GM23338 (cell line): ENCODE results near the gene B4GALT3. TPM values are rescaled to one million over a fixed set of nuclear protein-coding genes. Genes with fewer than 3 reads are reported as not detected.
A peak's percentile ranks its signal among the peaks of the same experiment; 100 is the strongest.

Experiments used
- ATAC-seq: fragments of 200-7000 bp; cut with Tn5 transposase; 3 replicates; pipeline ENCODE4 v1.9.1; 2020
- DNase-seq: peaks from one replicate; pipeline ENCODE4 v3.0.0-alpha.2; 2015; ENCODE audit warnings: low spot score
- H2AFZ ChIP-seq: fragments of 200-600 bp; sonication (generic); 2 replicates; pipeline ENCODE4 v1.8.0; 2016; ENCODE audit warnings: antibody characterized with exemption, mild to moderate bottlenecking, moderate library complexity
- H3F3A ChIP-seq: fragments of 200-600 bp; sonication (generic); replicated peaks from 2 replicates; pipeline ENCODE4 v1.8.0; 2017; ENCODE audit warnings: antibody characterized with exemption, mixed run types, low read depth
- H3K27ac ChIP-seq: fragments of 200-600 bp; sonication (generic); 2 replicates; pipeline ENCODE4 v1.6.1; 2016; ENCODE audit warnings: low read depth
- H3K27me3 ChIP-seq: fragments of 200-600 bp; sonication (generic); 2 replicates; pipeline ENCODE4 v1.8.0; 2016; ENCODE audit warnings: mild to moderate bottlenecking, mixed run types, moderate library complexity; ENCODE audit not compliant: insufficient read depth
- H3K36me3 ChIP-seq: fragments of 200-600 bp; sonication (generic); 2 replicates; pipeline ENCODE4 v1.8.0; 2016; ENCODE audit warnings: mild to moderate bottlenecking; ENCODE audit not compliant: insufficient read depth
- H3K4me1 ChIP-seq: fragments of 200-600 bp; sonication (generic); 2 replicates; pipeline ENCODE4 v1.8.0; 2016; ENCODE audit warnings: mild to moderate bottlenecking, moderate library complexity; ENCODE audit not compliant: insufficient read depth
- H3K4me2 ChIP-seq: fragments of 200-600 bp; sonication (generic); 2 replicates; pipeline ENCODE4 v1.7.1; 2017; ENCODE audit warnings: mixed run types
- H3K4me3 ChIP-seq: fragments of 200-600 bp; sonication (generic); 2 replicates; pipeline ENCODE4 v1.6.1; 2016; ENCODE audit warnings: mixed run types
- H3K79me2 ChIP-seq: fragments of 200-600 bp; sonication (generic); replicated peaks from 2 replicates; pipeline ENCODE4 v1.8.0; 2017; ENCODE audit warnings: mild to moderate bottlenecking; ENCODE audit not compliant: insufficient read depth
- H3K9me2 ChIP-seq: fragments of 200-600 bp; sonication (generic); 2 replicates; pipeline ENCODE4 v1.8.0; 2017; ENCODE audit not compliant: insufficient read depth
- H4K20me1 ChIP-seq: fragments of 200-600 bp; sonication (generic); replicated peaks from 2 replicates; pipeline ENCODE4 v1.8.0; 2017; ENCODE audit warnings: mild to moderate bottlenecking; ENCODE audit not compliant: insufficient read depth
- H3K27ac Mint-ChIP-seq: 2 replicates; pipeline ENCODE4 v1.8.0; 2020; ENCODE audit warnings: inconsistent platforms, mild to moderate bottlenecking, moderate library complexity, mixed read lengths
- H3K27me3 Mint-ChIP-seq: 3 replicates; pipeline ENCODE4 v1.8.0; 2022; ENCODE audit warnings: low read depth, mild to moderate bottlenecking, moderate library complexity, mixed read lengths, inconsistent platforms; ENCODE audit not compliant: insufficient read depth, poor library complexity
- H3K36me3 Mint-ChIP-seq: 3 replicates; pipeline ENCODE4 v1.8.0; 2021; ENCODE audit warnings: low read depth, mild to moderate bottlenecking, inconsistent platforms, moderate library complexity, mixed read lengths
- H3K4me1 Mint-ChIP-seq: 3 replicates; pipeline ENCODE4 v1.8.0; 2020; ENCODE audit warnings: mild to moderate bottlenecking, inconsistent platforms, mixed read lengths
- H3K4me3 Mint-ChIP-seq: 3 replicates; pipeline ENCODE4 v1.8.0; 2021; ENCODE audit warnings: moderate library complexity, mild to moderate bottlenecking, inconsistent platforms, mixed read lengths
- H3K9me3 Mint-ChIP-seq: 3 replicates; pipeline ENCODE4 v1.8.0; 2020; ENCODE audit warnings: moderate library complexity, mild to moderate bottlenecking, inconsistent platforms, mixed read lengths
- CREB1 ChIP-seq: fragments of 250-450 bp; sonication (Bioruptor Pico); IDR thresholded peaks from 2 replicates; pipeline ENCODE4 v1.5.0; 2020; ENCODE audit warnings: low read depth, mild to moderate bottlenecking, moderate library complexity
- EZH2 ChIP-seq: fragments of 200-600 bp; sonication (generic); IDR thresholded peaks from one replicate; pipeline ENCODE4 v1.8.0; 2017; ENCODE audit warnings: antibody characterized with exemption, mild to moderate bottlenecking, low read depth; ENCODE audit not compliant: unreplicated experiment
- EZH2phosphoT487 ChIP-seq: fragments of 200-600 bp; sonication (generic); IDR thresholded peaks from one replicate; pipeline ENCODE4 v1.8.1; 2018; ENCODE audit warnings: antibody characterized with exemption; ENCODE audit not compliant: unreplicated experiment
- NANOG ChIP-seq: IDR thresholded peaks from 2 replicates; pipeline ENCODE4 v1.6.1; 2016; ENCODE audit warnings: antibody characterized with exemption, borderline replicate concordance
- STAT1 ChIP-seq: IDR thresholded peaks from one replicate; pipeline ENCODE4 v1.6.1; 2016; ENCODE audit warnings: antibody characterized with exemption; ENCODE audit not compliant: unreplicated experiment
- ZNF114 ChIP-seq: fragments of 250-450 bp; sonication (Bioruptor Pico); IDR thresholded peaks from 2 replicates; pipeline ENCODE4 v1.5.0; 2020; ENCODE audit warnings: mild to moderate bottlenecking, moderate library complexity
- ZNF331 ChIP-seq: fragments of 250-450 bp; sonication (Bioruptor Pico); IDR thresholded peaks from 2 replicates; pipeline ENCODE4 v1.5.0; 2020; ENCODE audit warnings: low read depth, mild to moderate bottlenecking, moderate library complexity
- polyA plus RNA-seq: library from polyadenylated mRNA; unstranded; fragments of >200 nt; fragmentation: Nextera tagmentation; extraction: Ambion mirVana; gene quantifications from 2 replicates; pipeline ENCODE4 v1.2.1, GENCODE V29; 2016
- total RNA-seq: library from RNA; depleted of rRNA; stranded (reverse); fragments of >200 nt; shearing (Covaris generic); gene quantifications from 2 replicates; pipeline ENCODE4 v1.2.3, GENCODE V29; 2014
- TF ChIP-seq, protein P1 (sequence below): fragments of 250-450 bp; sonication (Bioruptor Pico); IDR thresholded peaks from 2 replicates; pipeline ENCODE4 v1.5.0; 2020; ENCODE audit warnings: mild to moderate bottlenecking, moderate library complexity
- TF ChIP-seq, protein P2 (sequence below): IDR thresholded peaks from 2 replicates; pipeline ENCODE4 v1.6.1; 2016; ENCODE audit warnings: antibody characterized with exemption
- TF ChIP-seq, protein P3 (sequence below), 2 experiments: fragments of 200-600 bp in 1 of 2; sonication (generic) in 1 of 2; conservative IDR thresholded peaks; 2 replicates each; pipeline versions ENCODE4 v1.5.1 to v1.6.1; 2016 to 2017; ENCODE audit warnings: antibody characterized with exemption in 2 of 2, low read depth in 2 of 2, mild to moderate bottlenecking in 2 of 2, moderate library complexity in 1 of 2

The B4GALT3 gene
- total and polyA plus RNA-seq, 2 experiments from 2014 or later: 24.2 to 35.8 TPM

DNA sequence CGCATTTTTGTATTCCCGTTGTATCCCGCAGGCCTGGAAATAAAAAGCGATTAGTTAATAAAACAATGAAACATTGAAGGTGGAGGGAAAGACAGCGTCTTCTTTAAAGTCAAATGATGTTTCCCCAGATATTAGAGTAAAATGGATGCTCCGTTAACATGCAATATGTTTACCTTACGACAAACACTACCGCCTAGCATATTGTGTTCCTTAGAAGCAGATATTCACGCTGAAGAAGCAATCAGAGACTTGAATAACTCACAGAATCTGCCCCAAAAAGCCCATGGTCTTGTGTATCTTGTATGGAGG is 583 bp upstream of the B4GALT3 start:
- no peaks in the 10 kb centered on the region for H3K27me3 ChIP-seq
- H2AFZ ChIP-seq: peak overlapping the region; percentile 98; the same call in 1 of the 2 replicates
- H3K27ac ChIP-seq: peak overlapping the region; percentile 92; the same call in 1 of the 2 replicates
- H3K4me2 ChIP-seq: peak overlapping the region; percentile 100
- peaks cover 6% of the 10 kb centered on the region; the same call in 1 of the 2 replicates for H4K20me1 ChIP-seq
- no peak for ATAC-seq
- no peaks in the 10 kb centered on the region for H3K9me2 ChIP-seq
- H3K36me3 ChIP-seq: peaks cover 7% of the 10 kb centered on the region
- H3K79me2 ChIP-seq: peaks cover 8% of the 10 kb centered on the region
- TF ChIP-seq STAT1 (no peak), NANOG (no peak), CREB1 (CRISPR knock-in tag) (no peak), EZH2 (no peak), EZH2phosphoT487 (no peak), ZNF331 (no peak)
- Mint-ChIP-seq H3K9me3 (no peaks in the 10 kb centered on the region), H3K27me3 (peaks cover 2% of the 10 kb centered on the region), H3K4me3 (peak overlapping the region; percentile 98), H3K4me1 (peaks cover 15% of the 10 kb centered on the region), H3K36me3 (peaks cover 27% of the 10 kb centered on the region), H3K27ac (peak overlapping the region; percentile 99)
- H3F3A ChIP-seq: no peaks in the 10 kb centered on the region
- no peak for DNase-seq
- peaks cover 15% of the 10 kb centered on the region; the same call in 1 of the 2 replicates for H3K4me1 ChIP-seq
- peak overlapping the region; percentile 99 for H3K4me3 ChIP-seq

DNA sequence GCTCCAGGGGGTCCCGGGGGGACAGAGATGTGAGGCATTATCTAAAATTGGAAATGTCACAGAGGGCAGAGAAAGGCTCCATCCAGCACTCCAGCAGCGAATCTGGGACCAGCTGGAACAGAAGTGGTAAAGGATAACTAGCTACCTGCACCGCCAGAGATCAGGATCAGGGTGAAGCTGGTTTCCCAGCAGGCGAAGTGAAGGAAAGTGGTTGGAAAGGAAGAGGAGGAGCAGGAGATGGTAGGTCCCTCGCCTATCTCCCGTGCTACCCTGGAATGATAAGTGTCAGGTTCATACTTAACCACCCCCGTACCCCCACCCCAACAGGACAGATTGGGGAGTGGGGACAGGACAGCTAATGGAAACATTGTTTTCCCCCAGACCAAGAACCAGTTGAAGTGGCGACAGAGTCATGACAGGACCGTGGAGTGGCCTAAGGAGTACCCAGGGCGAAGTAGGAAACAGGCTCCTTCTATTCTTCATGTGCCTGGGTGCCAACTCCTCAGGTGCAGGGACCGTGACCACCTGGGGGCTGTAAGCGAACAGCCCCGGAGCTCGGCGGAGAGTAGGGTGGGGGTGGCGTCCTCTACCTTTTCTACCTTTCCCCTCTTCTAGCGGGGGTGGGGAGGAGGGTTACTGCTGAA is 717 bp downstream of the B4GALT3 start:
- peak overlapping the region; percentile 98 for H2AFZ ChIP-seq
- TF ChIP-seq, protein P1, sequence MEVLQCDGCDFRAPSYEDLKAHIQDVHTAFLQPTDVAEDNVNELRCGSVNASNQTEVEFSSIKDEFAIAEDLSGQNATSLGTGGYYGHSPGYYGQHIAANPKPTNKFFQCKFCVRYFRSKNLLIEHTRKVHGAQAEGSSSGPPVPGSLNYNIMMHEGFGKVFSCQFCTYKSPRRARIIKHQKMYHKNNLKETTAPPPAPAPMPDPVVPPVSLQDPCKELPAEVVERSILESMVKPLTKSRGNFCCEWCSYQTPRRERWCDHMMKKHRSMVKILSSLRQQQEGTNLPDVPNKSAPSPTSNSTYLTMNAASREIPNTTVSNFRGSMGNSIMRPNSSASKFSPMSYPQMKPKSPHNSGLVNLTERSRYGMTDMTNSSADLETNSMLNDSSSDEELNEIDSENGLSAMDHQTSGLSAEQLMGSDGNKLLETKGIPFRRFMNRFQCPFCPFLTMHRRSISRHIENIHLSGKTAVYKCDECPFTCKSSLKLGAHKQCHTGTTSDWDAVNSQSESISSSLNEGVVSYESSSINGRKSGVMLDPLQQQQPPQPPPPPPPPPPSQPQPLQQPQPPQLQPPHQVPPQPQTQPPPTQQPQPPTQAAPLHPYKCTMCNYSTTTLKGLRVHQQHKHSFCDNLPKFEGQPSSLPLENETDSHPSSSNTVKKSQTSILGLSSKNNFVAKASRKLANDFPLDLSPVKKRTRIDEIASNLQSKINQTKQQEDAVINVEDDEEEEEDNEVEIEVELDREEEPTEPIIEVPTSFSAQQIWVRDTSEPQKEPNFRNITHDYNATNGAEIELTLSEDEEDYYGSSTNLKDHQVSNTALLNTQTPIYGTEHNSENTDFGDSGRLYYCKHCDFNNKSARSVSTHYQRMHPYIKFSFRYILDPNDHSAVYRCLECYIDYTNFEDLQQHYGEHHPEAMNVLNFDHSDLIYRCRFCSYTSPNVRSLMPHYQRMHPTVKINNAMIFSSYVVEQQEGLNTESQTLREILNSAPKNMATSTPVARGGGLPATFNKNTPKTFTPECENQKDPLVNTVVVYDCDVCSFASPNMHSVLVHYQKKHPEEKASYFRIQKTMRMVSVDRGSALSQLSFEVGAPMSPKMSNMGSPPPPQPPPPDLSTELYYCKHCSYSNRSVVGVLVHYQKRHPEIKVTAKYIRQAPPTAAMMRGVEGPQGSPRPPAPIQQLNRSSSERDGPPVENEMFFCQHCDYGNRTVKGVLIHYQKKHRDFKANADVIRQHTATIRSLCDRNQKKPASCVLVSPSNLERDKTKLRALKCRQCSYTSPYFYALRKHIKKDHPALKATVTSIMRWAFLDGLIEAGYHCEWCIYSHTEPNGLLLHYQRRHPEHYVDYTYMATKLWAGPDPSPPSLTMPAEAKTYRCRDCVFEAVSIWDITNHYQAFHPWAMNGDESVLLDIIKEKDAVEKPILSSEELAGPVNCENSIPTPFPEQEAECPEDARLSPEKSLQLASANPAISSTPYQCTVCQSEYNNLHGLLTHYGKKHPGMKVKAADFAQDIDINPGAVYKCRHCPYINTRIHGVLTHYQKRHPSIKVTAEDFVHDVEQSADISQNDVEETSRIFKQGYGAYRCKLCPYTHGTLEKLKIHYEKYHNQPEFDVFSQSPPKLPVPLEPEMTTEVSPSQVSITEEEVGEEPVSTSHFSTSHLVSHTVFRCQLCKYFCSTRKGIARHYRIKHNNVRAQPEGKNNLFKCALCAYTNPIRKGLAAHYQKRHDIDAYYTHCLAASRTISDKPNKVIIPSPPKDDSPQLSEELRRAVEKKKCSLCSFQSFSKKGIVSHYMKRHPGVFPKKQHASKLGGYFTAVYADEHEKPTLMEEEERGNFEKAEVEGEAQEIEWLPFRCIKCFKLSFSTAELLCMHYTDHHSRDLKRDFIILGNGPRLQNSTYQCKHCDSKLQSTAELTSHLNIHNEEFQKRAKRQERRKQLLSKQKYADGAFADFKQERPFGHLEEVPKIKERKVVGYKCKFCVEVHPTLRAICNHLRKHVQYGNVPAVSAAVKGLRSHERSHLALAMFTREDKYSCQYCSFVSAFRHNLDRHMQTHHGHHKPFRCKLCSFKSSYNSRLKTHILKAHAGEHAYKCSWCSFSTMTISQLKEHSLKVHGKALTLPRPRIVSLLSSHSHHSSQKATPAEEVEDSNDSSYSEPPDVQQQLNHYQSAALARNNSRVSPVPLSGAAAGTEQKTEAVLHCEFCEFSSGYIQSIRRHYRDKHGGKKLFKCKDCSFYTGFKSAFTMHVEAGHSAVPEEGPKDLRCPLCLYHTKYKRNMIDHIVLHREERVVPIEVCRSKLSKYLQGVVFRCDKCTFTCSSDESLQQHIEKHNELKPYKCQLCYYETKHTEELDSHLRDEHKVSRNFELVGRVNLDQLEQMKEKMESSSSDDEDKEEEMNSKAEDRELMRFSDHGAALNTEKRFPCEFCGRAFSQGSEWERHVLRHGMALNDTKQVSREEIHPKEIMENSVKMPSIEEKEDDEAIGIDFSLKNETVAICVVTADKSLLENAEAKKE (CRISPR knock-in tag): no peak
- TF ChIP-seq, protein P2, sequence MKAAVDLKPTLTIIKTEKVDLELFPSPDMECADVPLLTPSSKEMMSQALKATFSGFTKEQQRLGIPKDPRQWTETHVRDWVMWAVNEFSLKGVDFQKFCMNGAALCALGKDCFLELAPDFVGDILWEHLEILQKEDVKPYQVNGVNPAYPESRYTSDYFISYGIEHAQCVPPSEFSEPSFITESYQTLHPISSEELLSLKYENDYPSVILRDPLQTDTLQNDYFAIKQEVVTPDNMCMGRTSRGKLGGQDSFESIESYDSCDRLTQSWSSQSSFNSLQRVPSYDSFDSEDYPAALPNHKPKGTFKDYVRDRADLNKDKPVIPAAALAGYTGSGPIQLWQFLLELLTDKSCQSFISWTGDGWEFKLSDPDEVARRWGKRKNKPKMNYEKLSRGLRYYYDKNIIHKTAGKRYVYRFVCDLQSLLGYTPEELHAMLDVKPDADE: no peak
- TF ChIP-seq CREB1 (CRISPR knock-in tag) (no peak), STAT1 (no peak), EZH2 (no peak), NANOG (no peak), ZNF114 (CRISPR knock-in tag) (no peak), EZH2phosphoT487 (no peak)
- TF ChIP-seq, protein P3, sequence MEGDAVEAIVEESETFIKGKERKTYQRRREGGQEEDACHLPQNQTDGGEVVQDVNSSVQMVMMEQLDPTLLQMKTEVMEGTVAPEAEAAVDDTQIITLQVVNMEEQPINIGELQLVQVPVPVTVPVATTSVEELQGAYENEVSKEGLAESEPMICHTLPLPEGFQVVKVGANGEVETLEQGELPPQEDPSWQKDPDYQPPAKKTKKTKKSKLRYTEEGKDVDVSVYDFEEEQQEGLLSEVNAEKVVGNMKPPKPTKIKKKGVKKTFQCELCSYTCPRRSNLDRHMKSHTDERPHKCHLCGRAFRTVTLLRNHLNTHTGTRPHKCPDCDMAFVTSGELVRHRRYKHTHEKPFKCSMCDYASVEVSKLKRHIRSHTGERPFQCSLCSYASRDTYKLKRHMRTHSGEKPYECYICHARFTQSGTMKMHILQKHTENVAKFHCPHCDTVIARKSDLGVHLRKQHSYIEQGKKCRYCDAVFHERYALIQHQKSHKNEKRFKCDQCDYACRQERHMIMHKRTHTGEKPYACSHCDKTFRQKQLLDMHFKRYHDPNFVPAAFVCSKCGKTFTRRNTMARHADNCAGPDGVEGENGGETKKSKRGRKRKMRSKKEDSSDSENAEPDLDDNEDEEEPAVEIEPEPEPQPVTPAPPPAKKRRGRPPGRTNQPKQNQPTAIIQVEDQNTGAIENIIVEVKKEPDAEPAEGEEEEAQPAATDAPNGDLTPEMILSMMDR (conservative IDR thresholded peaks at IDR 0.05; ENCODE audit: low read depth in 2 of 2): no peak

More for the DNA sequence above, 717 bp downstream of the B4GALT3 start:
- Histone ChIP-seq H3K4me1 (peaks cover 15% of the 10 kb centered on the region; the same call in 1 of the 2 replicates), H3K27me3 (no peaks in the 10 kb centered on the region), H3F3A (no peaks in the 10 kb centered on the region), H3K9me2 (no peaks in the 10 kb centered on the region), H3K4me2 (peak overlapping the region; percentile 100), H3K36me3 (peaks cover 17% of the 10 kb centered on the region), H3K27ac (no peak overlapping the region), H3K79me2 (peaks cover 8% of the 10 kb centered on the region), H4K20me1 (peaks cover 6% of the 10 kb centered on the region; the same call in 1 of the 2 replicates), H3K4me3 (peak overlapping the region; percentile 99)
- Mint-ChIP-seq H3K9me3 (no peaks in the 10 kb centered on the region), H3K27me3 (peaks cover 4% of the 10 kb centered on the region), H3K27ac (peak overlapping the region; percentile 99), H3K4me1 (peaks cover 15% of the 10 kb centered on the region), H3K4me3 (peak overlapping the region; percentile 98), H3K36me3 (peaks cover 40% of the 10 kb centered on the region)
- ATAC-seq (peak; percentile 8; the same call in 1 of the 3 replicates), DNase-seq (no peak)
